CD4-positive, alpha-beta T cell treated with Interleukin-1 beta for 1 hour (primary cell): ENCODE results near the gene TSPAN31.

ENCODE experiments used
- DNase-seq, 2 donors: peaks; one replicate each; pipeline ENCODE4 v3.0.0-alpha.2; 2020 to 2022

TSPAN31 gene

DNA sequence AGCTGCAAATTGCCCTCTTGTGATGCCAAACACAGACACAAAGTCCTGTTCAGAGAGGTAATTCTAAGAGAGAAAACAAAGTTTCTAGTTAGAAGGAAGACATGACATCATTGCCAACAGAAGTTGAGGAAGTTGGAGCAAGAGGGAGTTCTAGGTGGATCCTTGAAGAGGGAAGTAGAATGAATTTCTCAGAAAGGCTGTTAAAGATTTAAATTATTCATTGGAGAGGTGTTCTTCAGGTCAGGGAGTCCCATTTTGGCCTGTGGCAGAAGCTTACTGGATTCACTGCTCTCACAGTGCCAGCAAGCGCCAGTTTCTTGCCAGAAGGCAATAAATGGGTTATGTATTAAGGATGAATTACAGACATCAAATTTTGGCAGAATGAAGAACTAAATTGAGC is 53.1 kb downstream of the TSPAN31 start:
- no peak for DNase-seq
